AG09319 (cell line): ENCODE data around the gene ANKRD24.

Source experiments
- DNase-seq: peaks from one replicate; pipeline ENCODE4 v3.0.0-alpha.2; 2010; ENCODE audit warnings: low read depth; ENCODE audit errors: extremely low read depth
- CTCF ChIP-seq: IDR thresholded peaks from 2 replicates; pipeline ENCODE4 v1.5.1; 2011; ENCODE audit warnings: low read depth, mild to moderate bottlenecking, inconsistent platforms, low read length, moderate library complexity

Gene ANKRD24

GRCh38 chr19:4174895-4175668 is 7.4 kb upstream of the ANKRD24 start:
- TF ChIP-seq CTCF: no peak
- no peak for DNase-seq

GRCh38 chr19:4175669-4175931 is 6.9 kb upstream of the ANKRD24 start:
- no peak for TF ChIP-seq CTCF
- no peak for DNase-seq

- DNase-seq: no peak
- no peak for TF ChIP-seq CTCF
These were observed 5.3 kb upstream of the ANKRD24 start for GRCh38 chr19:4177146-4177545.

- no peak for DNase-seq
- TF ChIP-seq CTCF: no peak
These were observed 3.5 kb upstream of the ANKRD24 start for GRCh38 chr19:4178990-4179389.

GRCh38 chr19:4181053-4181508 is 1.4 kb upstream of the ANKRD24 start:
- TF ChIP-seq CTCF: no peak
- no peak for DNase-seq

- DNase-seq: no peak
- TF ChIP-seq CTCF: no peak
These were observed 1.7 kb downstream of the ANKRD24 start for GRCh38 chr19:4183967-4184717.

- no peak for TF ChIP-seq CTCF
- DNase-seq: no peak
These were observed 2.3 kb downstream of the ANKRD24 start for GRCh38 chr19:4184718-4185352.
